Calu3 (cell line): Measurements from ENCODE around the gene RAB11FIP2. TPM values are rescaled to one million over a fixed set of nuclear protein-coding genes. Genes with fewer than 3 reads are reported as not detected.
A peak's percentile ranks its signal among the peaks of the same experiment; 100 is the strongest.
"Not testable (repeated sequence)": the region's sequence is repeated elsewhere in the genome, so short reads cannot be mapped to it uniquely, and the experiment has no call there.

Source experiments
- BruUV-seq: library from RNA; stranded (reverse); fragments of 400-500 nt; replicated peaks from 2 replicates; lab custom pipeline; 2021; lab: Mats Ljungman, UMichigan
- CTCF ChIA-PET: fragments of 300-600 bp; sonication (Branson Sonifier 250); formaldehyde crosslinking; loops from one replicate; lab custom pipeline; 2022; ENCODE audit warnings: antibody characterized with exemption; lab: Charles Lee
- DNase-seq: peaks from one replicate; pipeline ENCODE4 v3.0.0; 2022
- H3K27ac Mint-ChIP-seq: one replicate; pipeline ENCODE4 v1.8.0; 2022; ENCODE audit warnings: mixed read lengths; ENCODE audit not compliant: unreplicated experiment
- H3K27me3 Mint-ChIP-seq: one replicate; pipeline ENCODE4 v1.8.0; 2022; ENCODE audit warnings: mixed read lengths; ENCODE audit not compliant: unreplicated experiment
- H3K36me3 Mint-ChIP-seq: one replicate; pipeline ENCODE4 v1.8.0; 2022; ENCODE audit warnings: mild to moderate bottlenecking, moderate library complexity, mixed read lengths; ENCODE audit not compliant: insufficient read depth, unreplicated experiment
- H3K4me1 Mint-ChIP-seq: one replicate; pipeline ENCODE4 v1.8.0; 2022; ENCODE audit warnings: mild to moderate bottlenecking, low read depth, mixed read lengths; ENCODE audit not compliant: unreplicated experiment
- H3K4me3 Mint-ChIP-seq: one replicate; pipeline ENCODE4 v1.8.0; 2022; ENCODE audit warnings: mild to moderate bottlenecking, low read depth, moderate library complexity, mixed read lengths; ENCODE audit not compliant: unreplicated experiment
- H3K9me3 Mint-ChIP-seq: one replicate; pipeline ENCODE4 v1.8.0; 2022; ENCODE audit warnings: low read depth, mixed read lengths; ENCODE audit not compliant: unreplicated experiment
- intact Hi-C: fragments of 100-400 bp; cut with micrococcal nuclease; formaldehyde crosslinking; loops from one replicate; pipeline ENCODE4 v1.10.0; 2022; ENCODE audit not compliant: unreplicated experiment
- total RNA-seq: library from RNA; stranded (reverse); gene quantifications from 2 replicates; pipeline ENCODE4 v1.2.3, GENCODE V29; 2022
- TF ChIP-seq, protein P1 (sequence below): fragments of 200-600 bp; IDR thresholded peaks from one replicate; pipeline ENCODE4 v1.8.0; 2022; ENCODE audit warnings: antibody characterized with exemption; ENCODE audit not compliant: unreplicated experiment

RAB11FIP2 gene
- total RNA-seq, 1 experiment from 2014 or later: 11.0 TPM

DNA sequence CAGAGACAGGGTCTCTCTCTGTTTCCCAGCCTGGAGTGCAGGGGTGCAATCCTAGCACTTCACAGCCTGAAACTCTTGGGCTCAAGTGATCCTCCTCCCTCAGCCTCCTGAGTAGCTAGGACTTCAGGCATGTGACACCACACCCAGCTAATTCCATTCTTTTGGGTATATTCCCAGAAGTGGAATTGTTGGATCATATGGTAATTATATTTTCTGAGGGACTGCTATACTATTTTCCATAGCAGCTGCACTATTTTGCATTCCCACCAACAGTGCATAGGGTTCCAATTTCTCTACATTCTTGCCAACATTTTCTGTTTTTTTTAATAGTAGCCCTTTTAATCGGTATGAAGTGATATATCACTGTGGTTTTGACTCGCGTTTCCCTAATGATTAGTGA lies 30.0 kb upstream of the RAB11FIP2 start:
- intact Hi-C loops: no loop called here

DNA sequence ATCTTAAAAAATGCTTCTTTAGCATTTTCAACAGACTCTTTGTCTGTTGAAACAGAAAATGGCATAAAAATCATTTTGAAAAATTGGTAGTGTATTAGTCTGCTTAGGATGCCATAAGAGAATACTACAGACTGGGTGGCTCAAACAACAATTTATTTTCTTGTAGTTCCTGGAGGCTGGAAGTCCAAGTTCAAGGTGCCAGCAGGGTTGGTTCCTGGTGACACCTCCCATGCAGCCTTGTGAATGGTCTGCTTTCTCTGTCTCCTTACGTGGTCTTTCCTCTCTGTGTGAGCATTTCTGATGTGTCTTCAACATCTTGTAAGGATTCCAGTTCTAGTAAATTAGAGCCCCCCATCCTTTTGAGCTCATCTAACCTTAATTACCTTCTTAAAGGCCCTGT lies 26.1 kb upstream of the RAB11FIP2 start:
- no peak for DNase-seq
- H3K9me3 Mint-ChIP-seq: no peaks in the 10 kb centered on the region
- TF ChIP-seq, protein P1, sequence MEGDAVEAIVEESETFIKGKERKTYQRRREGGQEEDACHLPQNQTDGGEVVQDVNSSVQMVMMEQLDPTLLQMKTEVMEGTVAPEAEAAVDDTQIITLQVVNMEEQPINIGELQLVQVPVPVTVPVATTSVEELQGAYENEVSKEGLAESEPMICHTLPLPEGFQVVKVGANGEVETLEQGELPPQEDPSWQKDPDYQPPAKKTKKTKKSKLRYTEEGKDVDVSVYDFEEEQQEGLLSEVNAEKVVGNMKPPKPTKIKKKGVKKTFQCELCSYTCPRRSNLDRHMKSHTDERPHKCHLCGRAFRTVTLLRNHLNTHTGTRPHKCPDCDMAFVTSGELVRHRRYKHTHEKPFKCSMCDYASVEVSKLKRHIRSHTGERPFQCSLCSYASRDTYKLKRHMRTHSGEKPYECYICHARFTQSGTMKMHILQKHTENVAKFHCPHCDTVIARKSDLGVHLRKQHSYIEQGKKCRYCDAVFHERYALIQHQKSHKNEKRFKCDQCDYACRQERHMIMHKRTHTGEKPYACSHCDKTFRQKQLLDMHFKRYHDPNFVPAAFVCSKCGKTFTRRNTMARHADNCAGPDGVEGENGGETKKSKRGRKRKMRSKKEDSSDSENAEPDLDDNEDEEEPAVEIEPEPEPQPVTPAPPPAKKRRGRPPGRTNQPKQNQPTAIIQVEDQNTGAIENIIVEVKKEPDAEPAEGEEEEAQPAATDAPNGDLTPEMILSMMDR: no peak
- no peaks in the 10 kb centered on the region for H3K36me3 Mint-ChIP-seq
- H3K27me3 Mint-ChIP-seq: no peaks in the 10 kb centered on the region
- no peaks in the 10 kb centered on the region for H3K4me1 Mint-ChIP-seq
- CTCF ChIA-PET: no interaction called here
- no peak overlapping the region for H3K4me3 Mint-ChIP-seq
- intact Hi-C loops: no loop called here
- no TSS peak for BruUV-seq
- H3K27ac Mint-ChIP-seq: no peak overlapping the region

More for the DNA sequence above, 30.0 kb upstream of the RAB11FIP2 start:
- Mint-ChIP-seq H3K4me1 (no peaks in the 10 kb centered on the region), H3K9me3 (no peaks in the 10 kb centered on the region), H3K27me3 (no peaks in the 10 kb centered on the region), H3K27ac (no peak overlapping the region), H3K4me3 (no peak overlapping the region), H3K36me3 (no peaks in the 10 kb centered on the region)
- TF ChIP-seq, protein P1: no peak
- DNase-seq: no peak
- no TSS peak for BruUV-seq
- CTCF ChIA-PET: no interaction called here

DNA sequence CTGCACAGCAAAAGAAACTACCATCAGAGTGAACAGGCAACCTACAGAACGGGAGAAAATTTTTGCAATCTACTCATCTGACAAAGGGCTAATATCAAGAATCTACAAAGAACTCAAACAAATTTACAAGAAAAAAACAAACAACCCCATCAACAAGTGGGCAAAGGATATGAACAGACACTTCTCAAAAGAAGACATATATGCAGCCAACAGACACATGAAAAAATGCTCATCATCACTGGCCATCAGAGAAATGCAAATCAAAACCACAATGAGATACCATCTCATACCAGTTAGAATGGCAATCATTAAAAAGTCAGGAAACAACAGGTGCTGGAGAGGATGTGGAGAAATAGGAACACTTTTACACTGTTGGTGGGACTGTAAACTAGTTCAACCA lies 20.6 kb upstream of the RAB11FIP2 start:
- H3K4me3 Mint-ChIP-seq, H3K27me3 Mint-ChIP-seq, H3K9me3 Mint-ChIP-seq, intact Hi-C loops, H3K27ac Mint-ChIP-seq, DNase-seq, H3K36me3 Mint-ChIP-seq, H3K4me1 Mint-ChIP-seq, BruUV-seq, CTCF ChIA-PET: not testable (repeated sequence)

DNA sequence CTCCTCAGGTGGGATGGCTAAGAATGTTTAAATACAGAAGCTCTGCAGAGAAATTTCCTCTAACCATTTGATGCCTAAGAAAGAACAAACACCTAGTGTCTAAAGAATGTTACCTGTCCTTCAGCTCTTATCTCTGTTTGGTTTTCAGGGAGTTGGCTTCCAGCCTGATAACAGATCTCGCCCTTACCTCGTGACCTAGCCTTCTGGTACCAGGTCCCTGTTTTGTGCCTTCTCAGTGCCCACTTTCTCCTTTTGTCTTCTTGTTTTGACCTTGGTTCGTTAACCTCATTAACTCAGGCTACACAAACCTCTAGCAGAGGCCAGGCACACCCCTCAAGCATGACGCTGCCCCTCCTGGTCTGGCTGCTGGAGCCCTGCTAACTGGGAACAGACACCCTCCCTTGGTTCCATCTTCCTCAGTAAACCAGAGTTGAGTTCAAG lies 16.1 kb upstream of the RAB11FIP2 start:
- no TSS peak for BruUV-seq
- no peak overlapping the region for H3K4me3 Mint-ChIP-seq
- H3K36me3 Mint-ChIP-seq: no peaks in the 10 kb centered on the region
- intact Hi-C loops: no loop called here
- TF ChIP-seq, protein P1: no peak
- DNase-seq: peak; percentile 6
- H3K9me3 Mint-ChIP-seq: no peaks in the 10 kb centered on the region
- CTCF ChIA-PET: interaction anchor here (1.2 kb wide), 1 partner anchor 8 kb away, joined by 3 read pairs; no protein-coding TSS in a partner anchor
- no peak overlapping the region for H3K27ac Mint-ChIP-seq
- peaks cover 9% of the 10 kb centered on the region for H3K4me1 Mint-ChIP-seq
- H3K27me3 Mint-ChIP-seq: no peaks in the 10 kb centered on the region

DNA sequence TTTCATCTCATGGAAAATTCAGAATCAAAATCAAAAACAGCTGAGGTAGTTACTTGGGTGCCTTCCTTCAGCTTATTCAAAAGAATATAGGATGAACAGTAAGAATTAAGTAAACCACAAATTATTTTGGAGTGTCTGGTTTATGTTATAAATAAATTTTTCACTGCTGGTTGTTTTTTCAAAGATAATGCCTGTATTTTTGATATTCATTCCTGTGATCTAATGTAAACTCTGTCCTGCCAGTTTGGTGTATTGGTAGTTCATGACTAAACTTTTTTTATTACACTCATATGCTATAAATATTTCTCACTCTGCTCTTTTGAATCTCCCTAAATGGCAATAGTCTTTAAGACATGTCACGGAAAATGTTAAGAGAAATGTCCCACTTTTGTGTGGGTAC lies 11.6 kb upstream of the RAB11FIP2 start:
- intact Hi-C loops: no loop called here
- no peak for DNase-seq
- Mint-ChIP-seq H3K27me3 (no peaks in the 10 kb centered on the region), H3K4me1 (peaks cover 9% of the 10 kb centered on the region), H3K36me3 (no peaks in the 10 kb centered on the region), H3K27ac (no peak overlapping the region), H3K4me3 (no peak overlapping the region), H3K9me3 (no peaks in the 10 kb centered on the region)
- no TSS peak for BruUV-seq
- CTCF ChIA-PET: no interaction called here
- TF ChIP-seq, protein P1: no peak
